ENCODE data around the gene KRT72.

The KRT72 gene

DNA sequence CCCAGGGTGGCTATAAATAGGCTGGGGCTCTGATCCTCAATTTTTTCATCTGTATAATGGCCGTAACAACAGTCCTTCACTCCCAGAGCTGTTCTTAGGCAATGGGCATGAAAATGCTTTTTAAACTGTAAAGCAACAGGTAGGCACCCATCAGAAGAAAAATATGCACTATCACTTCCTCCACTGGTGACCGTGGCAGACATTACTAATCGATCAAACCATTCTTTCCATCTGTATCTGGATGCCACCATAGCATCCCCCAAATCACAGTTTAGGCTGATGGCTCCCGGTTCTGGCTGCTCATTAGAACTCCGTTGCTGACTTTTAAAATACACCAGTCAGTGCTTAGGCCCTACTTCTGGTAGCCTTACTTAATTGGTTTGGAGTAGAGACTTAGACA lies 59.6 kb downstream of the KRT72 start:
- no peak for DNase-seq (ENCODE audit: low read depth)

GRCh38 chr12:52540531-52540930 lies 60.7 kb downstream of the KRT72 start:
- DNase-seq (ENCODE audit: low read depth): no peak

GRCh38 chr12:52539821-52540173 lies 61.5 kb downstream of the KRT72 start:
- no peak for DNase-seq (ENCODE audit: low read depth)

GRCh38 chr12:52539083-52539820 lies 62.0 kb downstream of the KRT72 start:
- no peak for DNase-seq (ENCODE audit: low read depth)

DNA sequence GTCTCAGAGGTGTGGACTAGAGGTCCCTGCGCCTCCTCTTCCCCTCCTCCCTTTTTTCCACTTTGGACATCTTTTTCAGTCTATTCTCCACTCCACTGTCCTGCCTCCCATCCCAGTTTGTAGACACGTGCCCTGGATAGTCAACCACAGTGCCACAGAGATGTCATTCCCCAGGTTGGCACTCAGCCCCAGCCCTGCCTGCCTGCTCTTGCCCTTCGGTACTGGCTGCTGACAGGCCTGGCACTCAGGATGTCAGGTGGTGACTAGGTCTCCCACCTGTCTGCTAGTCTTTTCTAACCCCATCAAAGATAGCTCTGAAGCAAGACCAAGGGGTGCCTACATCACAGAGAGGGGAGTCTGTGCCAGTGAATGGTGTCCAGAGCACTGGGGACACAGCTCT lies 64.2 kb downstream of the KRT72 start:
- DNase-seq (ENCODE audit: low read depth): no peak

All from activated T-cell treated with anti-CD3 and anti-CD28 coated beads for 1 hour (primary cell).